MM.1S (cell line): Measurements from ENCODE around the gene NFIX.
A peak's percentile ranks its signal among the peaks of the same experiment; 100 is the strongest.

ENCODE experiments used
- DNase-seq: peaks from one replicate; pipeline ENCODE4 v3.0.0-alpha.2; 2015
- H2AFZ ChIP-seq: fragments of 300-600 bp; sonication (generic); 2 replicates; pipeline ENCODE4 v1.6.0; 2016; ENCODE audit warnings: antibody characterized with exemption, low read length
- H3F3A ChIP-seq: fragments of 300-600 bp; sonication (generic); 2 replicates; pipeline ENCODE4 v1.6.1; 2016; ENCODE audit warnings: mild to moderate bottlenecking, antibody characterized with exemption, low read length, moderate library complexity, mixed read lengths; ENCODE audit not compliant: insufficient read depth
- H3K27ac ChIP-seq: fragments of 300-600 bp; sonication (generic); 2 replicates; pipeline ENCODE4 v1.5.1; 2016; ENCODE audit warnings: mild to moderate bottlenecking, low read length
- H3K27me3 ChIP-seq: fragments of 300-600 bp; sonication (generic); replicated peaks from 2 replicates; pipeline ENCODE4 v1.6.0; 2016; ENCODE audit warnings: low read length; ENCODE audit not compliant: insufficient read depth
- H3K36me3 ChIP-seq: fragments of 300-600 bp; sonication (generic); replicated peaks from 2 replicates; pipeline ENCODE4 v1.6.1; 2016; ENCODE audit warnings: mild to moderate bottlenecking, low read length, mixed read lengths; ENCODE audit not compliant: insufficient read depth
- H3K4me1 ChIP-seq: fragments of 300-600 bp; sonication (generic); 2 replicates; pipeline ENCODE4 v1.6.1; 2016; ENCODE audit warnings: low read length, mixed read lengths
- H3K4me2 ChIP-seq: fragments of 300-600 bp; sonication (generic); 2 replicates; pipeline ENCODE4 v1.6.0; 2016; ENCODE audit warnings: low read depth, low read length
- H3K4me3 ChIP-seq: fragments of 300-600 bp; sonication (generic); 2 replicates; pipeline ENCODE4 v1.5.1; 2016; ENCODE audit warnings: low read length, mixed read lengths
- H3K79me2 ChIP-seq: fragments of 300-600 bp; sonication (generic); 2 replicates; pipeline ENCODE4 v1.6.1; 2016; ENCODE audit warnings: mixed run types, low read length, mixed read lengths
- H3K9ac ChIP-seq: fragments of 300-600 bp; sonication (generic); 2 replicates; pipeline ENCODE4 v1.6.1; 2016; ENCODE audit warnings: low read length, mixed read lengths
- H3K9me2 ChIP-seq: fragments of 300-600 bp; sonication (generic); replicated peaks from 2 replicates; pipeline ENCODE4 v1.6.1; 2016; ENCODE audit warnings: mild to moderate bottlenecking, low read length, mixed read lengths; ENCODE audit not compliant: insufficient read depth
- H3K9me3 ChIP-seq: fragments of 300-600 bp; sonication (generic); replicated peaks from 2 replicates; pipeline ENCODE4 v1.6.1; 2016; ENCODE audit warnings: mild to moderate bottlenecking, low read length, mixed read lengths; ENCODE audit not compliant: insufficient read depth
- H4K20me1 ChIP-seq: fragments of 300-600 bp; sonication (generic); 2 replicates; pipeline ENCODE4 v1.6.1; 2016; ENCODE audit warnings: mild to moderate bottlenecking, low read length, moderate library complexity, mixed read lengths; ENCODE audit not compliant: insufficient read depth
- CTCF ChIP-seq: fragments of 300-600 bp; sonication (generic); IDR thresholded peaks from 2 replicates; pipeline ENCODE4 v1.5.1; 2016; ENCODE audit warnings: antibody characterized with exemption, low read length, mixed read lengths
- EZH2 ChIP-seq: fragments of 300-600 bp; sonication (generic); optimal IDR thresholded peaks from 2 replicates; pipeline ENCODE3; 2017; ENCODE audit warnings: low read depth, mild to moderate bottlenecking, antibody characterized with exemption, low read length, mixed read lengths
- EZH2phosphoT487 ChIP-seq: fragments of 300-600 bp; sonication (generic); IDR thresholded peaks from 2 replicates; pipeline ENCODE4 v1.6.1; 2018; ENCODE audit warnings: antibody characterized with exemption, low read length

Gene NFIX

DNA sequence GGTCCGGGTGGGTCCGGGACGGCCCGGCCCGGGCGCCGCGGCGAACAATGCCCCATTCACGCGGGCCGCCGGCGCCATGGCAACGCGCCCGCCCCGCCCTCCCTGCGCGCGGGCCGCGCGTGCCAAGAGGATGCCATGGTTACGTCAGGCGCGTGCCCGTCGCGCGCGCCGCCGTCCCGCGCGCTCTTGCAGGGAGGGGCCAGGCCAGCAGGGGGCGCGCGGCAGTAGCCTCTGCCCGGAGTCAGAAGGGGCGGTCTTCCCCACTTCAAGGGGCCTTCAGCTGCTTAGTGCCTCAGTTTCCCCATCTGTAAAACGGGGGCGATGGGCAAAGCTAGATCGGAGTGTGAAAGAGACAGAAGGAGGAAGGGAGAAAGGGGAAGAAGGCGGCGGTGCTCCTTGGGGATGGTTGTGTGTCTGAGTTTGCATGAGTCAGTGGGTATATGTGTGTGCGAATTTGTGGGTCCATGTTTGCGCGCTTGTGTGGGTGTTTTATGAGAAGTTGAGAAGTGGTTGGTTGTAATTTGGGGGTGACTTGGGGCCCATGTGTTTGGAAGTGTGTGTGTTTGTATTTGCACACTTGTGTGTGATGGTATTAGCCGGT lies 11.6 kb upstream of the NFIX start:
- no peaks in the 10 kb centered on the region for H3K9me2 ChIP-seq
- H3K4me3 ChIP-seq, result peak overlapping the region; percentile 48; the same call in 1 of the 2 replicates
- H3K27me3 ChIP-seq, result peaks cover 37% of the 10 kb centered on the region
- peak; percentile 68 for DNase-seq
- no peaks in the 10 kb centered on the region for H3K79me2 ChIP-seq
- H3K36me3 ChIP-seq, result no peaks in the 10 kb centered on the region
- no peak overlapping the region for H3K9ac ChIP-seq
- no peak overlapping the region for H3K27ac ChIP-seq
- H3F3A ChIP-seq, result no peaks in the 10 kb centered on the region
- H4K20me1 ChIP-seq, result no peaks in the 10 kb centered on the region
- peak overlapping the region; percentile 67 for H3K4me2 ChIP-seq
- TF ChIP-seq CTCF (peak; percentile 83), EZH2phosphoT487 (no peak), EZH2 (no peak)
- peaks cover 33% of the 10 kb centered on the region for H3K4me1 ChIP-seq
- H2AFZ ChIP-seq, result no peak overlapping the region; the same call in 1 of the 2 replicates
- no peaks in the 10 kb centered on the region for H3K9me3 ChIP-seq

DNA sequence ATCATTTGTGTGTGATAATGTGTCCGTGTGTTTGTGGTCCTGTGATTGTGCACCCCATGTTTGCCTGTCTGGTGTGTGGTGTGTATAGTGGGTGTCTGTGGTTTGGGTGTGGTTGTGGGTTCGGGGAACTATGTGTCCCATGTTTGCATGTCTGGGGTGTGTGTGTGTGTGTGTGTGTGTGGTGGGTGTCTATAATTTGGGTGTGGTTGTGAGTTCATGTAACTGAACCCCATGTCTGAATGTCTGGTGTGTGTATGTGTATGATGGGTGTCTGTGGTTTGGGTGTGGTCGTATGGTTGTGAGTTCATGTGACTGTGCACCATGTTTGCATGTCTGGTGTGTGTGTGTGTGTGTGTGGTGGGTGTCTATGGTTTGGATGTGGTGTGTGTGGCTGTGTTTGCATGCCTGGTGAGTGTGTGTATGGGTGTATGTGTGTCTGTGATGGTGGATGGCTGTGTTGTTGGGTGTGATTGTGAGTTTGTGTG lies 11.1 kb upstream of the NFIX start:
- Histone ChIP-seq H3K27ac (no peak overlapping the region), H3K4me3 (no peak overlapping the region), H3K9me2 (no peaks in the 10 kb centered on the region), H4K20me1 (no peaks in the 10 kb centered on the region), H3K27me3 (peaks cover 37% of the 10 kb centered on the region), H3F3A (no peaks in the 10 kb centered on the region), H3K36me3 (no peaks in the 10 kb centered on the region), H3K4me1 (peaks cover 33% of the 10 kb centered on the region), H3K4me2 (no peak overlapping the region), H3K79me2 (no peaks in the 10 kb centered on the region), H3K9ac (no peak overlapping the region), H3K9me3 (no peaks in the 10 kb centered on the region), H2AFZ (no peak overlapping the region)
- DNase-seq, result no peak
- TF ChIP-seq CTCF (no peak), EZH2phosphoT487 (no peak), EZH2 (no peak)

DNA sequence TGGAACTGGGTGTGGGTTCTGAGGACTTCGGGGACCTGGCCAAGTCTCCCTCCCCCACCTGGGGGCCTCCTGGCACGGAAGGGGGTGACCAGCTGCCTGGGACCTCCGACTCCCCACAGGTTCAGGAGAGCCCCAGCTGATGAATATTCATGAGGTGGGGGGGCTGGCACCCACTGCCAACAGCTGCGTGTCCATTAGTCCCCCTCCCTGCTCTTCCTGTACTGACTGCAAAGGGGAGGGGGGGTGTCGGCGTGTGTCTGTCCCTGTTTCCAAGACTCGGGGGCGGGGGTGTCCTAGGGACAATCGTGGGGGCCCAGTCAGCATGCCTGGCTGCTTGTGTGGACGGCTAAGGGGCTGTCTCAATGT lies 10.6 kb upstream of the NFIX start:
- no peak for TF ChIP-seq EZH2phosphoT487
- TF ChIP-seq CTCF, result no peak
- TF ChIP-seq EZH2, result no peak
- Histone ChIP-seq H3K9ac (no peak overlapping the region), H3K27ac (no peak overlapping the region), H3F3A (no peaks in the 10 kb centered on the region), H2AFZ (no peak overlapping the region), H3K4me3 (no peak overlapping the region), H3K9me3 (no peaks in the 10 kb centered on the region), H3K4me2 (peak overlapping the region; percentile 27; the same call in 1 of the 2 replicates), H3K79me2 (no peaks in the 10 kb centered on the region), H3K27me3 (peaks cover 33% of the 10 kb centered on the region), H3K4me1 (peaks cover 33% of the 10 kb centered on the region), H3K36me3 (no peaks in the 10 kb centered on the region), H3K9me2 (no peaks in the 10 kb centered on the region), H4K20me1 (no peaks in the 10 kb centered on the region)
- no peak for DNase-seq
